GM18858 (cell line): ENCODE data around the gene SORL1.
"Not testable (repeated sequence)": the region's sequence is repeated elsewhere in the genome, so short reads cannot be mapped to it uniquely, and the experiment has no call there.

ENCODE experiments used
- ATAC-seq: cut with Tn5 transposase; IDR thresholded peaks from one replicate; pipeline ENCODE4 v1.9.1; 2021; ENCODE audit not compliant: unreplicated experiment

Gene SORL1

DNA sequence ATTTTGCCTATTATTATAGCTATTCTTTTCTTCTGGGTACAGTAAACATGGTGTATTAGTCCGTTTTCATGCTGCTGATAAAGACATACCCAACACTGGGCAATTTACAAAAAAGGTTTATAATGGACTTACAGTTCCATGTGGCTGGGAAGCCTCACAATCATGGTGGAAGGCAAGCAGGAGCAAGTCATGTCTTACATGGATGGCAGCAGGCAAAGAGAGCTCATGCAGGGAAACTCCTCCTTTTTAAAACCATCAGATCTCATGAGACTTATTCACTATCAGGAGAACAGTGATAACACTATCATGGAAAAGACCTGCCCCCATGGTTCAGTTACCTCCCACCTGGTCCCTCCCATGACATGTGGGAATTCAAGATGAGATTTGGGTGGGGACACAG, 54.1 kb downstream of the SORL1 start:
- not testable (repeated sequence) for ATAC-seq

DNA sequence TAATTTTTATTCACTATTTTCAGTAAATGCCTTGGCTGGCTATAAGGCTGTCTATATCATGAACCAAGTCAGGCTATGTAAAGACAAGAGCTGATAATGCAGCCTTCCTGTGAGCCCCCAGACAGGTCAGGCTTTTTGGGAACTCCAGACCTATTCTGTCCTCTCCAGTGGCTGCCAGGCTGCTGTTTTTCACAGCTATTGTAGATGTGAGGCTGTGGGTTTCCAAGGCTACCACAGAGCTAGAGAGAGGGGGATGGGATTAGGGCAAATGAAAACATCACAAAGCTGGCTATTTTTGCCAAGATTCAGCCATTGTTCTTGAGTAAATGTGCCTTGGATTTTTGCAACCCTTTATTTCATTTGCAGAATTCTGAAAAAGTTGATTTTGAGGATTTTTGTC, 56.3 kb downstream of the SORL1 start:
- ATAC-seq: no peak

DNA sequence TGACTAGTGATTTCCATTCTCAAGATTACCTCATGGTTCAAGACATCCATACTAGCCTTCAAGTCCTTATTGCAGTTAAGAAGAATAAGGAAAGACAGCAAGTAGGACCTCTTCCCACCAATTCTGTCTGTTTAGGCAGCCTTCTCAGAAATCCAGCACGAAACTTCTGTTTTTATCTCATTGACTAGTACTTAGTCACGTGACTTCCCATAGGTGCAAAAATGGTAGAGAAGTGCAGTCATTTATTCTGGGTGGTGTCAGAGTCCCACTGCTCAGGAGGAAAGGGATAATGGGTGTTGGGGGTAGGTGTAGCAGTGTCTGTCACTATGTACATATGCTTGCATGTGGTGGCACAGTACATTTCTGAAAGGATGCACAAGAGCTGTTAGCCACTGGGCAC, 58.3 kb downstream of the SORL1 start:
- ATAC-seq: no peak

DNA sequence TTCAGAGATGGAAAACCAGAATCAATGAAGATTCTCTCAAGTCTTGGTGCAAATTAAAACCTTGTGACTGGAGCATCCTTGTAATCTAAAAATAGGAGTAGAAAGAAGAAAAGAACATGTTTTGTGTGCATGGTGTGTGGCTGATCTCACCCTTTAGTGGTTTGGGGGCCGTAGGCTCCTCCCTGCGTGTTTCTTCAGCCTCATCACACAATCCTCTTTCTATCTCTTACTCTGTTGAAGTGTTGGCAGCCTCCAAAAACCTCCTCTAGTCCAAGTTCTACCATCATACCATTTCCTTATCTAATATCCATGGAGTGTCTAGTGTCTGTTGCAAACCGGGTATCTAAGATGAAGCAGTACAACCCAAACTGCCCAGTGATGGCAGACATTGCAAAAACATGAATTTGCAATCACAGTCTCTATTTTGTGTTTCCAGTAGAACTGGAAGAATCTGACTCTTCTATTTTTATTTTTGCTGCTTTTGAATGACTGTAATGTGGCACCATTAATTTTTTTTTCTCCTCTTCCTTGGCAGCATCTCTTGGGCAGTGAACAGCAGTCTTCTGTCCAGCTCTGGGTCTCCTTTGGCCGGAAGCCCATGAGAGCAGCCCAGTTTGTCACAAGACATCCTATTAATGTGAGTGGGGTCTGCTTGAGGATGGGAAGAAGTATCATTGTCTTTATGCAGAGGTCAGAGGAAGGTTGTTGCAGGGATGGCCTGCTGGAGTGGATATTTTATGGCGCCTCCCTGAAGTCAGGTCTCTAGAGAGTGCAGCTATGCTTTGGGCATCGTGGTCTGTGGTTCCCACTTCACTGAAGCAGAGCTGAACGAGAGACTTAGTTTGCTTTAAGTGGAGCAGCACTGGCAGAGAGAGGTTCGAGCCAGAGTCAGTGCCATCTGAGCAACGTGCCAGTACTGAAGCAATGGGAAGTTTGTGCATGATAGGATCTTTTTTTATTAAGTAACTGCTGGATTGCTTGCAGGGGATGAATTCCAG, 60.7 kb downstream of the SORL1 start:
- no peak for ATAC-seq

DNA sequence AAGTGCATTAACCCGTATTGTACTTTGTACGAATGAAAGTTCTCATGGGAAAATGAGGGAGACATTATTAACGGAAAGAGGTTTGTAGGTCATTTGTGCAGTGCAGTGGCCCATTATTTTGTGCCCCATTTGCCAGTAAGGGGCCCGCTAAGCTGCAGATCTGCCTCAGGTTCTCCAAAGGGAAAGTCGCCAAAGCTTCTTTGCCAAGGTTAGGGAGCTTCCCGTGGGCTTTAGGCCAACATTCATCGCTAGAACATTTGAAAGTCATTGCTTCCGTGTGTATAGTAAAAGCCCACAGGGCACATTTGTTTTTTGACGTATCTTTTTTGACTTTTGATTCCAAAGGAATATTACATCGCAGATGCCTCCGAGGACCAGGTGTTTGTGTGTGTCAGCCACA, 61.7 kb downstream of the SORL1 start:
- ATAC-seq: no peak

DNA sequence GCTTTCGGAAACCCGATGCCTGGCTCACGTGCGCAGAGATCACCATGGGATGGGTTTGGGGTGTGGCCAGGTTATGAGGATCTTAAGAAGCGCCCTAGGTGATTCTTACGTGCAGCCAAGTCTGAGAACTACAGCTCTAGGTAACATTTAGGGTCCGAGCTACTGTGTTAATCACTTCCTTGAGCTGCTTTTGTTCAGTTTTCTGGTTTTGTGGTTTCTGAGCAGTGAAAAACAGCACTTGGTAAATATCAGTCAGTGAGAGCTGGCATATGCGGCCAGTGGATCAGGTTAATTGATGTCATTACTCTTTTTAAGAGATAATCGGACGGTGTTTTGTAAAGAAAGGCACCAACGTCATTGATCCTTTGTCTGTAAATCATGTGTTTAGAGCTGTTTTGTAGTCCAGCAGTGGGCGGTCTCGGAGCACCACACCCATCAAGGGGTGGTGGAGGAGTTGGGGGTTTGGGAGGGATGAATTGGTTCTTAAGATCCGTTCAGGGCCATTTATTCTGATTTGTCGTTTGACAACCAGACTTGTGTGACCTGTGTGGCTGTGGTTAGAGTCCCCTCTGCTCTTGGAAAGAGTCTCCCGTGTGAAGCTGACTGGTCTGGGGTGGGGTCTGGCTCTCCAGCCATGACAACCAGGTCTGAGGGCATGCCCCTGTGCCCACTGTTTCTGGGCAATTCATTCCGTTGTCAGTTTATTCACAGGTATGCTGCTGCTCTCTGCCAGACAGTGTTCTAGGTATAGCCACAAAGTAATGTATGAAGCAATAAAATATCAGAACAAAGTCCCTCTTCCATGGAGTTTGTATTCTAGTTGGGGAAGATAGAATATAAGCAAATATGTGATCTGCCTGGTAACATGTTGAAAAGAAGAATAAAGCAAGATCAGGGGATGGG, 62.6 kb downstream of the SORL1 start:
- no peak for ATAC-seq

DNA sequence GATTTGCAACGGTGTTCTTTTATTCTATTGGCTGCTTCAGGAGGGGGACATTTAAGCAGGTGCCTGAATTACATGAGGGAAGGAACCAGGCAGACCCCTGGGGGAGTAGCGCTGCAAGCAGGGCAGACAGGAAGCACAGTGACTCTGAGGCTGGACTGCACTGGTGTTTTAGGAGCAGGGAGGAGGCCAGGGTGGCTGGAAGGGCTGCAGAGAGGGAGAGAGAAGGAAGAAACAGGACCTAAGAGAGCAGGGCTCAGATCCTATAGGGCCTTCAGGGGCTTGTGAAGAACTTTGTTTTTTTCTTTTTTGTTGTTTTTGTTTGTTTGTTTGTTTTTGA, 63.2 kb downstream of the SORL1 start:
- no peak for ATAC-seq

DNA sequence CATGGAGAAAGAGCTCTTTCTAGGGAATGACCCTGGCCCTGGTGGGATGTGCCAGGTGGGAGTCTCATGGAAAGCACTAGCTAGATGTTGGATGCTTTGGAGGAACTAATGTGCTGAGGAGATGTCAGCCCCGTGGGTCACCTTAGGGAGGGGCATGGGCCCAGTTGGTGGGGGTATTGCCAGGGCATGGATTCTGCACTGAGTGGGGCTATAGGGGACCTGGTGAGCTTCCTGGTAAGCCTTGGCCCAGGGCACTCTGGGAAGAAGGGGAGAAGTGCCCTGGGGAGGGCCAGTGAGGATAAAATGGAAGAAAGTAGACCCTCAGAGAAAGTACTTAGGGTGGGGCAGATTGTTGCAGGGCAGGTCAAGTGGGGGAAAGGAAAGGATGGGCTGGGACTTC, 65.9 kb downstream of the SORL1 start:
- ATAC-seq: no peak

DNA sequence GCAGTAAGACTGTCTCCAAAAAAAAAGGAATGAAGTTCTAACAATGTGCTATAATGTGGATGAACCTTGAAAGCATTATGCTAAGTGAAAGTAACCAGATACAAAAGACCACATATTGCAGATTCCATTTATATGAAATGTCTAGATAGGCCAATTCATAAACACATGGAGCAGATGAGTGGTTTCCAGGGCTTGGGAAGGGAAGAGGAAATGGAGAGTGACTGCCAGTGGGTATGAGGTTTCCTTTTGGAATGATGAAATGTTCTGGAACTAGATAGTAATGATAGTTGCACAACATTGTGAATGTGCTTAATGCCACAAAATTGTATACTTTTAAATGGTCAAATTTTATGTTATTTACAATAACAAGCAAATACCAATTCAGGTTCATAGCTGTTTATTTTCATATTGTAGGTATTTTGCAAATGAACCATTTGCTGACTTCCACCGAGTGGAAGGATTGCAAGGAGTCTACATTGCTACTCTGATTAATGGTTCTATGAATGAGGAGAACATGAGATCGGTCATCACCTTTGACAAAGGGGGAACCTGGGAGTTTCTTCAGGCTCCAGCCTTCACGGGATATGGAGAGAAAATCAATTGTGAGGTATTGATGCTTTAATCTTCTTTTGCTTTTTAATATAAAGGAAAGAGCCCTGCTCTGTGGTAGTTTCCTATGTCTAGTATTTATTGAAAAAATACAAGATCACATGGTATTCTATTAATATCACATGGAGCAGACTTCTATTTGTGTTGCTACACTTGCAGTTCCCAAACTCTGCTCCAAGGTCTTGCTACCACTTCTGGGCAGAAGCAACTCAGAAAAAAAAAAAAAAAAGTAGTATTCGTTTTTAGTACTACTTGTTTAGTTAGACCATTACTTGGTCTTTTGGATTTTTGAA, 68.4 kb downstream of the SORL1 start:
- ATAC-seq: no peak

DNA sequence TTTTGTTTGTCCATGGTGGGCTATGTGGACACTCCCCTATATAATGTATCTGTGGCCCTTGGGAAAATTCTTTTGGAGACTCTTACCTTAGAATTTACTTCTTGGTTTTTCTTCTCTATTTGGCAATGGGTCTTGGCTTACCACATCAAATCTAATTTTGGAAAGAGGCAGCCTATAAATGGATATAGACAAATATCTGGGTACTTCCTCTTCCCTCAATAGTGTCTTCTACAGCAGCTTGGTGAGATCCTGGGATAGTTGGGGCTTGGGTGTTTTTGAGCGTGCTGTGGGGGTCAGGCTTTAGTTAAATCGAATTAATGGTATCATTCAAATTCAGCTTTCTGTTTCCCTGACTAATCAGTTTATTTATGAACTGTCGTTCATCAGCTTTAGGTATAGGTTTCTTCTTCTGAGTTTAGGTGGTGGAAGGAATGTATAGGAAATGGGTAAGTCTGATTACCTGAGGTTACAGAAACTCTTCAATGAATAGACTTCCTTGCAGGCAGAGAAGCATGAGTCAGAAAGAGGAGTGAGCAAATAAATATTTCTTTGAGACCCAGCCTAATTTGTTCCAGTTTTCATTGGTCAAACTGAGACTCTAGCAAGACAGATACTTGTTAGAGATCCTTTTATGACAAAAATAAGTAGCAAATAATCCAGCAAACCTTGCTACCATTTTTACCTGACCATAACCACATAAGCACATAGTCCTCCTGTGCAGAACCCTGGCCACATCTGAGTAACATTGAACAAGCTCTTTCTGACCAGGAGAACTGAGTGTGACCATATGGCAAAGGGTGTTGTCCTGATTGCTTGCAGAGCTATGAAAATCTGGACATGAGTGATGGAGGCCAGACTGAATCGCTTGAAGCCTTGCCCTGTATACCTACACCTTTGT, 69.3 kb downstream of the SORL1 start:
- no peak for ATAC-seq

DNA sequence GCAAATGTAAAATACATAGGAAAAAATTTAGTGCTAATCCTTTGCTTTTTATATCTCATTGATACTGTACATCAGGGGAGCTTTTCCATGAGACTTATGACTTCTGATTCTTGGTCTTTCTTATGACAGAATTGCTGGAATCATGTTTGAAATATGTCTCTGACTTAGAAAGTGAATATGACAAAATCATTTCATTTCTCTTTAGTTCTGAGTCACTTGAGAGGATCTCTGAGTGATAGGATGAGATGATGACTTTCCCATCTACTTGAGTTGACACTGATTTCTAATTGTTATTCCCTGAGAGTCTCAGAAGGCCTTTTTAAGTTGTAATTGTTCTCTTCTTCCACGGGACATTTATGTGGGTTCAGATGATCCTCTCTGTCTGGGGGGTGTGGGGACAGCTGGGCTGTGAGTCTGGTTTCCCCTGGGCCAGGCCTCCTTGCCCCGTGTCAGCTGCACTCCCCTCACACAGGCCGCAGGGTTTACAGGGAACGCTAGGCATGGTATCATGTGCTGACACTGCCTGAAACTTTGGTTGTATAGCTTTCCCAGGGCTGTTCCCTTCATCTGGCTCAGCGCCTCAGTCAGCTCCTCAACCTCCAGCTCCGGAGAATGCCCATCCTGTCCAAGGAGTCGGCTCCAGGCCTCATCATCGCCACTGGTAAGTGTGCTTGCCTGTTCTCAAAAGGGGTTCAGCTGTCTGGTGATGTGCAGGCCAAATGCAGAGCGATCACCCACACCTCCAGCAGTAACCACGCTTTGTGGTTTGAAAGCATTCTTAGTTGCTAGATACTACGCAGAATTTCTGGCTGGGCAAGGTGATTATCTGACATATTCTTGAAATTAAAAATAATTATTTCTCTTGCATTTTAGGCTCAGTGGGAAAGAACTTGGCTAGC, 70.2 kb downstream of the SORL1 start:
- ATAC-seq: no peak

DNA sequence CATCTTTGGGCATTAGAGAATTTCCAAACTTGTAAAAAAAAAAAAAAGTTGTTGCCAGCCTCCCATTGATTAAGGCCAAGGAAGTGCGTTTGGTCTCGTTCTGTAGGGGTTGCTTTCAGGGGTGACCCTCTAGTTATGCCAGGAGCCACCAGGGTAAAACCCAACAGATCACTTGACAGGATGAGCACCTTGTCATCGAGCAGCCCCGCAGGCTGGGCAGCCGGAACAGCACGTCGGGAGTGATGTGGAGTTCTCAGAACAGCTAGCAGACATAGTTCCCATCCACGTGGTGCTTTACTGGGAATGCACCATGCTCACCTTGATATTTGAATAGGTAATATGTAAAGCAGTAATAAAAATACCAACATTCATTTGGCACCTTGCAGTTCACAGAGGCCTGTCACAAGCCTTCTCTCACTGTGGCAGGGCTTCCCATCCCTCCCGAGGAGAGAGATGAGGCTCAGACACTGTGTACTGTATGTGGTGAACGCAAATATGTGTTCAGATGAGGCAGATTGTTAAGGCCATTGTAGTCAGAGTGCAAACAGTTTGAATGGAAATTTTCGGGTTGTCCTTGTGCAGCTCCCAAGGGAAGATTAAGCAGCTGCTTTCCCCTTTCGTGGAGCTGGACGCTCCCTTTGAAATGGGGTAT, 71.6 kb downstream of the SORL1 start:
- ATAC-seq: no peak

DNA sequence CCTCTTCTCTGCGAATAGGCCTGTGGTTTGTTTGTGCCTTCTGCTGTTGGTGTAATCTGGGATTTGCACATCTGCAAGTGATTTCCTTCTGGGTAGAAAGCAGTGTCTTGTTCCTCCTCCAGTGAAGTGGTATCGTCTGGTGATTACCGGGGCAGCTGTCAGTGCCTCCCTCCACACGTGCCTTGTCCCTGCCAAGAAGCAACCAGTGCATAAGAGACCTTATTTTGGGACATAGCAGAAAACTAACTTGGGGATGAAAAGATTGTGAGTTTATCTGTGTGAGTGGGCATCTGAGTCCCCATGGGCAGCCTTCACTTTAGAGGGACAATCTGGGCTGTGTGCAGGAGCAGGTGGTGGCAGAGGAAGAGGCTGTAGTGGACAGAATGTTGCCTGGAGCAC, 72.1 kb downstream of the SORL1 start:
- ATAC-seq: no peak

DNA sequence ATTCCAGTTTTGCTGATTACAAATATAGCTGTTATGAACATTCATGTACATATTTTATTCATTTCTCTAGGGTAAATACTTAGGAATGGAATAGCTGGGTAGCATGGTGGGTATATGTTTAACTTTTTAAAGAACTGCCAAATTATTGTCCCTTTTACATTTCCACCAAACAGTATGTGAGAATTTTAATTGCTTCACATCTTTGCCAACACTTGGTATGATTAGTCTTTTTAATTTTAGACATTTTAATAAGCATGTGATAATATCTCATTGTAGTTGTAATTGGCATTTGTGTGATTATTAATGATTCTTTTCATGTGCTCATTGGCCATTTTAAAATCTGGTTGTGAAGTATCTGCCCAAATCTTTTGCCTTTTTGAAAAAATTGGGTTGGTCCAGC, 73.3 kb downstream of the SORL1 start:
- ATAC-seq: no peak

DNA sequence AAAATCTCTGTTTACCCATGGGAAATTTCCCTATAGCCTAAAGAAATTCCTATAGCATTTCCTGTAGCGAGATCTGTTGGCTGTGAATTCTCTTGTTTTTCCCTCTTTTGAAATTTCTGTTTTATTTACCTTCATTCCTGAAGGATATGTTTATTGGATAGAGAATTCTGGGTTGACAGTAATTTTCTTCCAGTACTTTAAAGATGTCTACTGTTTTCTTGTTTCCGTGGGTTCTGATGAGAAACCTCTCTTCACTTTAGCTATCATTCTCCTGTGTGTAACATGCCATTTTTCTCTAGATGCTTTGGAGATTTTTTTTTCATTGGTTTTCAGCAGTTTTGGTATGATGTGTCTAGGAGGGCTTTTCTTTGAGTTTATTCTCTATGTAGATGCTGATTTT, 78.1 kb downstream of the SORL1 start:
- no peak for ATAC-seq

DNA sequence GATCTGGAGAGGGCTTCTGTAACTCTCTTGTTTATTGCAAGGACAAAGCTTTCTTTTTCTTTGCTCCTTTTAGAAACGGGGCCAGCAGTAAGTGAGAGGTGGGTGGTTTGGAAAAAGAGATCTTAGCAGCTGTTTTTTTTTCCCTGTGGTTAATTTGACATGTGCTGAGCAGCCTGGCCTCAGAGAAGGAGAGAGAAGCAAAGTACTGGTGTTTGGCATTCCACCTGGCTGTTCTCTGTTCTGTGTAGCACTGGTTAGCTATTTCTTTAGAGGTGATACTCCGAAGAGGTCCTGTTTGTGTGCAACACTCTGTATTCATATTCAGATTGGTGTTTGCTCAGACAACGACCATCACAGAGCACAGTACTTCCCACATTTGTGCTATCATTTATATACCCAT, 81.5 kb downstream of the SORL1 start:
- ATAC-seq: no peak

DNA sequence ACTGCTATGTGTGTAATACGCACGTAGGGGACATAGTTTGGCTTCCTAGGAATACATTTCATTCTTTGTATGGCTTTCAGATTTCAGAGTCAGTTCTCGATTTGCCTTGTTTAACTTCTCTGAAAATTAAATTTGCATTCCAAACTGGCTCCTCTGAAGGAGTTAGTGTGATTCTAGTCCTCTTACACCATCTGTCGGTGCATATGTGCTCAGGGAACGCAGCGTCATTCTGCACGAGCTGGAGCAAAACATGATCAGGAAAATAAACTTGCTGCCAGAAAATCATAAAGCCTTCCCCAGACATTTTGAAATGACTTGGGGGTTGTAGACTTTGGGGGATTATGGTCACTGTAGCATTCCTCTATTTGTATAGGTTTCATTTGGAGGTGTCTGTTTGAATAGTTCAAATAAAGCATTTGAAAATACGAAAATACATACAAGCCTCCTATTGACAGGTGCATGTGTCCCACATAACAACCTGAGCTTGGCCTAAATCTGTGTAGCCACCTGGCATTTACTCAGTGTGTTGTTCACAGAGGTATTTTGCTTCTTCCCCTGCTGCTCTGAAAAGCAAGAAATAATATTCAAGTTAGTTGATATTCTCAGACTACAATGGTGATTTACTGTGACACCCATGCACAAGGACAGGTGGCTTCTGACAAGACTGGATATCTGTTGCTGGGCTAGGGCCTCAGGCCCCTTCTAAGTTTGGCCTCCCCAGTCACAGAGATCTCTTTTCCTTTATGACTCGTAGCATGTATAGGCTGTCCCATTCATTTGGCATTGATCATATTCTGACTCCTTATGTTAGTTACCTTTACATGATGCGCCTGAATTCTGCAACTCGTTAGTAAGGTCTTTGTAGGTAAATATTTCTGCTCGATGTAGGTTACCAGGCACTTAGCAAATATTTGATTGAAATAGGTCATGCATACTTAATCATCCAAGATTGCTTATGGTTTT, 82.3 kb downstream of the SORL1 start:
- no peak for ATAC-seq
